Sigmoid colon (tissue), 7 donors: ENCODE data around the gene LY86. TPM values are rescaled to one million over a fixed set of nuclear protein-coding genes. Genes with fewer than 3 reads are reported as not detected.
A peak's percentile ranks its signal among the peaks of the same experiment; 100 is the strongest.

Experiments used
- DNase-seq: peaks from one replicate; pipeline ENCODE4 v3.0.0-alpha.2; 2019
- H3K27ac ChIP-seq, 4 donors: fragments of 200-600 bp; sonication (generic); one replicate each; pipeline ENCODE4 v1.5.1; 2016 to 2019; ENCODE audit warnings: mild to moderate bottlenecking in 1 of 4
- H3K27me3 ChIP-seq, 3 donors: fragments of 200-600 bp; sonication (generic); one replicate each; pipeline ENCODE4 v1.5.1; 2019; ENCODE audit warnings: mild to moderate bottlenecking in 1 of 3
- H3K36me3 ChIP-seq, 4 donors: fragments of 200-600 bp; sonication (generic); one replicate each; pipeline ENCODE4 v1.5.1; 2016 to 2019
- H3K4me1 ChIP-seq, 4 donors: fragments of 200-600 bp; sonication (generic); one replicate each; pipeline ENCODE4 v1.5.1; 2017 to 2019
- H3K4me3 ChIP-seq, 4 donors: fragments of 200-600 bp; sonication (generic); one replicate each; pipeline ENCODE4 v1.5.1; 2017 to 2019; ENCODE audit warnings: mild to moderate bottlenecking in 2 of 4, moderate library complexity in 1 of 4
- H3K9me3 ChIP-seq, 4 donors: fragments of 200-600 bp in 3 of 4; sonication (generic) in 3 of 4; one replicate each; pipeline versions ENCODE4 v1.5.1 to v1.6.1; 2013 to 2019
- EP300 ChIP-seq, 4 donors: sonication (generic); formaldehyde crosslinking; IDR thresholded peaks; one replicate each; pipeline ENCODE4 v1.6.1; 2017; ENCODE audit warnings: antibody characterized with exemption in 4 of 4
- POLR2A ChIP-seq, 2 donors: fragments of 450-650 bp; IDR thresholded peaks; one replicate each; pipeline ENCODE4 v1.6.1; 2016; ENCODE audit warnings: antibody characterized with exemption in 2 of 2, mild to moderate bottlenecking in 2 of 2, moderate library complexity in 2 of 2
- POLR2AphosphoS5 ChIP-seq, 4 donors: sonication (generic); formaldehyde crosslinking; IDR thresholded peaks; one replicate each; pipeline ENCODE4 v1.6.1; 2017; ENCODE audit warnings: antibody characterized with exemption in 4 of 4
- WGBS, 2 donors: extraction: QIAGEN DNeasy Blood & Tissue Kit; methylation state at CpG; one replicate each; pipeline ENCODE4 v1.1.7; 2013; 5-methylcytosine and 5-hydroxymethylcytosine counted together
- intact Hi-C: fragments of 100-400 bp; cut with DNase I; formaldehyde crosslinking; loops from one replicate; pipeline ENCODE4 v1.15.1; 2023
- polyA plus RNA-seq, 3 donors: library from polyadenylated mRNA; stranded (reverse); fragments of 200-250 nt; gene quantifications; one replicate each; pipeline ENCODE4 v1.2.3, GENCODE V29; 2013
- total RNA-seq, 4 donors: library from RNA; depleted of rRNA; stranded (reverse); fragments of >200 nt; gene quantifications; one replicate each; pipeline ENCODE4 v1.1.0, GENCODE V29; 2016
- TF ChIP-seq, protein P1 (sequence below), 4 experiments: fragments of 450-650 bp in 3 of 4; fragments of 200-600 bp in 1 of 4; IDR thresholded peaks; one replicate each; pipeline ENCODE4 v1.5.1; 2016 to 2019; ENCODE audit warnings: antibody characterized with exemption in 4 of 4, mild to moderate bottlenecking in 3 of 4, moderate library complexity in 2 of 4
- donor health status: healthy with polysubstance abuse.
- donor health status: Bipolar disorder and iron deficiency.
- donor health status: healthy.

LY86 gene
- total and polyA plus RNA-seq, 7 donors: 1.1 to 15.7 (median 5.9) TPM

DNA sequence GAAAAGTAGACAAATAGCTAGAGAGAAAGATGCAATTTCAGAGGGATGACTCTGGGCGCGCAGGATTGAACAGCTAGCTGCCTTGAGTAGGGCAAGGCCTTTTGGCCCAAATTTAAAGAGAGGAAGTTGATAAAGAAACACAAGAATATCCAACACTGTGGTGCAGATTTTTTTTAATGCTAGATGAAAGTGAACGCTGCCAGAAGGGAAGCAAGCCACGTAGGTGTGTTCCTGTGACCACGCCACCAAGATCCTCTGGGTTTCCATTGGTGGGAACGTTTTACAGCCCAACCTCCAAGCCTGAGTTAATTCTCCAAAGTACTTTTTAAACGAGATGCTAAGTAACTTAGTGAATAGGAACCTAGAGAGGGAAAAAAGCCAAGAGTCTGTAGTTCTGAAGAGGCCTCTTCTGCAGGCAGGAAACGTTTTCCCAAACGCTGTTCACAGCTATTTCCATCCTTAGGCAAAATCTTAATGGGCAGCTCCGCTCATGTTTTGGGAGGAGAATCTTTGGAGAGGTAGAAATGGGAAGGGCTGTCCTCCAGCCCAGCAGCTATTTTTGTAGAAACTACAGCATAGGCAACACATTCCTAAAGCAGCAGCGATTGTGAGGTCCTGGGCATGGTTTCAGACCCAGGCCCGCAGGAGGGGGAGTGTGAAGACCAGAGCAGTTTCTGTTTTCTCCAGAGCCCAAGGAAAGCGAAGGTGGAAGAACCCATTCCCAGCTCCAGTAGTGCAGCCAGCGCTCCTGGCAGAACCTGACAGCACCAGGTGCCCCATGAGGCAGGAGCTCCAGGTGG is 8.2 kb downstream of the LY86 start:
- intact Hi-C loops: no loop called here
- no peak for DNase-seq
- WGBS, 2 donors: 57 to 72% methylated on average over 14 of the region's 14 CpGs
- no peaks in the 10 kb centered on the region for H3K27me3 ChIP-seq
- H3K36me3 ChIP-seq: no peaks in the 10 kb centered on the region
- H3K9me3 ChIP-seq: no peaks in the 10 kb centered on the region
- H3K27ac ChIP-seq: no peak overlapping the region
- no peak for TF ChIP-seq POLR2AphosphoS5 (IDR thresholded peaks at IDR 0.05)
- TF ChIP-seq, protein P1, sequence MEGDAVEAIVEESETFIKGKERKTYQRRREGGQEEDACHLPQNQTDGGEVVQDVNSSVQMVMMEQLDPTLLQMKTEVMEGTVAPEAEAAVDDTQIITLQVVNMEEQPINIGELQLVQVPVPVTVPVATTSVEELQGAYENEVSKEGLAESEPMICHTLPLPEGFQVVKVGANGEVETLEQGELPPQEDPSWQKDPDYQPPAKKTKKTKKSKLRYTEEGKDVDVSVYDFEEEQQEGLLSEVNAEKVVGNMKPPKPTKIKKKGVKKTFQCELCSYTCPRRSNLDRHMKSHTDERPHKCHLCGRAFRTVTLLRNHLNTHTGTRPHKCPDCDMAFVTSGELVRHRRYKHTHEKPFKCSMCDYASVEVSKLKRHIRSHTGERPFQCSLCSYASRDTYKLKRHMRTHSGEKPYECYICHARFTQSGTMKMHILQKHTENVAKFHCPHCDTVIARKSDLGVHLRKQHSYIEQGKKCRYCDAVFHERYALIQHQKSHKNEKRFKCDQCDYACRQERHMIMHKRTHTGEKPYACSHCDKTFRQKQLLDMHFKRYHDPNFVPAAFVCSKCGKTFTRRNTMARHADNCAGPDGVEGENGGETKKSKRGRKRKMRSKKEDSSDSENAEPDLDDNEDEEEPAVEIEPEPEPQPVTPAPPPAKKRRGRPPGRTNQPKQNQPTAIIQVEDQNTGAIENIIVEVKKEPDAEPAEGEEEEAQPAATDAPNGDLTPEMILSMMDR (IDR thresholded peaks at IDR 0.05): no peak
- no peak for TF ChIP-seq POLR2A (IDR thresholded peaks at IDR 0.05)
- no peak for TF ChIP-seq EP300 (IDR thresholded peaks at IDR 0.05)
- H3K4me3 ChIP-seq: no peak overlapping the region
- H3K4me1 ChIP-seq: peaks cover 0 to 19% (median 9%) of the 10 kb centered on the region in 4 donors

DNA sequence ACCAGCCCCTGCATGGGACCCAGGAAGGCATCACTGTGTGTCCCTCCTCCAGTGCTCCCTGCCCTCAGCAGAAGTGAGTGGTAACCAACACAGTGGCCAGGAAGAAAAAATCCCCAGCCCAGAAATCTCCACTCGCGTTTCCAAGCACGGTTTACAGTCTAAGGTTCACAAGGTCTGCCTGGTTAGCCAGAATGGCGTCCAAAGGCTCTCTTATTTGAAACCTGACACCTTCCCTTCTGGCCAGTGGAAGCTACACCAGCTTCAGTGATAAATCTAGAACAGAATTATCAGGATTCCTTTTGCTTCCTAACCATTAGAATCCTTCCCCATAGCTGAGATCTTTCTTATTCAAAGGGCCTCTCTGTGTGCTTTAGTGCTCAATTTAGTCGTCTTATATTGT is 9.2 kb downstream of the LY86 start:
- TF ChIP-seq, protein P1 (IDR thresholded peaks at IDR 0.05): no peak
- TF ChIP-seq POLR2AphosphoS5 (IDR thresholded peaks at IDR 0.05) (no peak), EP300 (IDR thresholded peaks at IDR 0.05) (no peak), POLR2A (IDR thresholded peaks at IDR 0.05) (no peak)
- intact Hi-C loops: no loop called here
- WGBS, 2 donors: 39 to 72% methylated on average over 5 of the region's 5 CpGs
- H3K36me3 ChIP-seq: no peaks in the 10 kb centered on the region
- DNase-seq: no peak
- peaks cover 0 to 19% (median 9%) of the 10 kb centered on the region in 4 donors for H3K4me1 ChIP-seq
- H3K4me3 ChIP-seq: no peak overlapping the region
- no peaks in the 10 kb centered on the region for H3K9me3 ChIP-seq
- no peak overlapping the region for H3K27ac ChIP-seq
- H3K27me3 ChIP-seq: no peaks in the 10 kb centered on the region

DNA sequence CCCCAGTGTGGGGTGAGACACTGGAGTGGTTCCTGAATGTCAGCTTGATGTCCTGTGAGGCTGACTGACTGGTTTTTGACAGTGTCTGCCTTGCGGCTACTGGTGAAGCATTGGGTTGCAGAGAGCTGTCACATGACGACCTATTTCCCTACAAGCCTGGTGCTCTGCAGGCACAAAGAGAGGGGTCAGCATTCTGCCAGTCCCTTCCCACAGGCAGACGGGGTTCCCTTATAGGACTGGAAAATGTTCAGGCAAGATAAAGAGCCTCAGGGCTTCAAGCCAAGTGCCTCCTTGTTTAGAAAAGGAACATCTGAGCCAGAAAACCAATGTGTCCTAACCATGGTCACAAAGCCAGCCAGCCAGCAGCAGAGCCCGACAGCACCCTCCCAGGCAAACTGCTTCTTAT is 11.0 kb downstream of the LY86 start:
- Histone ChIP-seq H3K27ac (no peak overlapping the region), H3K27me3 (no peaks in the 10 kb centered on the region), H3K4me1 (peaks cover 0 to 19% (median 9%) of the 10 kb centered on the region in 4 donors), H3K9me3 (no peaks in the 10 kb centered on the region), H3K4me3 (no peak overlapping the region), H3K36me3 (no peaks in the 10 kb centered on the region)
- intact Hi-C loops: no loop called here
- DNase-seq: peak; percentile 72
- 72 to 74% methylated on average over 4 of the region's 4 CpGs for WGBS, 2 donors
- TF ChIP-seq POLR2AphosphoS5 (IDR thresholded peaks at IDR 0.05) (no peak), POLR2A (IDR thresholded peaks at IDR 0.05) (no peak), EP300 (IDR thresholded peaks at IDR 0.05) (no peak)
- TF ChIP-seq, protein P1 (IDR thresholded peaks at IDR 0.05): no peak

DNA sequence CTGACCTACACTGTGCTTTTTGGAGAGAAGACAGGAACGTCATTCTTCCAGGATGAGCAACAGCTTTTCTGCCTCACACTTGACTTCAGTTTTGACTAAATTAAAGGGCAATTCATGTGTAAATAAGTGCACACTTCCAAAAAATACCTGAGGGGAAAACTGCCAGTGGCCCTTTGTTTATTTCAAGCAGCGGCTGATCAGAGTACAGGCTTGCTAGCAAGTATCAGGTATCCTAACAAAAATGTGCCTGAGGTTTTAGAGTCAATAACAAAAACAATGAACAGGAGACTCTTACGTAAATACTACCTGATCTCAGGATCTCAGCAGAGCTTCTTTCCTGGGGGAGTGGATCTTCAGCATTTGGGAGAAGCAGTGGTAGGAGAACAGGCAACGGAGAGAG is 12.4 kb downstream of the LY86 start:
- peaks cover 0 to 19% (median 9%) of the 10 kb centered on the region in 4 donors for H3K4me1 ChIP-seq
- H3K36me3 ChIP-seq: no peaks in the 10 kb centered on the region
- DNase-seq: no peak
- no peak overlapping the region for H3K4me3 ChIP-seq
- TF ChIP-seq POLR2A (IDR thresholded peaks at IDR 0.05): no peak
- TF ChIP-seq POLR2AphosphoS5 (IDR thresholded peaks at IDR 0.05): no peak
- TF ChIP-seq EP300 (IDR thresholded peaks at IDR 0.05): no peak
- TF ChIP-seq, protein P1 (IDR thresholded peaks at IDR 0.05): no peak
- intact Hi-C loops: no loop called here
- WGBS, 2 donors: 77 to 80% methylated on average over 4 of the region's 4 CpGs
- H3K27me3 ChIP-seq: no peaks in the 10 kb centered on the region
- no peak overlapping the region for H3K27ac ChIP-seq
- no peaks in the 10 kb centered on the region for H3K9me3 ChIP-seq
